HG03575 (cell line): ENCODE results near the gene DLAT.

ENCODE experiments used
- ATAC-seq: cut with Tn5 transposase; IDR thresholded peaks from one replicate; pipeline ENCODE4 v1.9.1; 2021; ENCODE audit not compliant: unreplicated experiment, insufficient number of reproducible peaks, low FRiP score; ENCODE audit errors: extremely low read depth

Gene DLAT

DNA sequence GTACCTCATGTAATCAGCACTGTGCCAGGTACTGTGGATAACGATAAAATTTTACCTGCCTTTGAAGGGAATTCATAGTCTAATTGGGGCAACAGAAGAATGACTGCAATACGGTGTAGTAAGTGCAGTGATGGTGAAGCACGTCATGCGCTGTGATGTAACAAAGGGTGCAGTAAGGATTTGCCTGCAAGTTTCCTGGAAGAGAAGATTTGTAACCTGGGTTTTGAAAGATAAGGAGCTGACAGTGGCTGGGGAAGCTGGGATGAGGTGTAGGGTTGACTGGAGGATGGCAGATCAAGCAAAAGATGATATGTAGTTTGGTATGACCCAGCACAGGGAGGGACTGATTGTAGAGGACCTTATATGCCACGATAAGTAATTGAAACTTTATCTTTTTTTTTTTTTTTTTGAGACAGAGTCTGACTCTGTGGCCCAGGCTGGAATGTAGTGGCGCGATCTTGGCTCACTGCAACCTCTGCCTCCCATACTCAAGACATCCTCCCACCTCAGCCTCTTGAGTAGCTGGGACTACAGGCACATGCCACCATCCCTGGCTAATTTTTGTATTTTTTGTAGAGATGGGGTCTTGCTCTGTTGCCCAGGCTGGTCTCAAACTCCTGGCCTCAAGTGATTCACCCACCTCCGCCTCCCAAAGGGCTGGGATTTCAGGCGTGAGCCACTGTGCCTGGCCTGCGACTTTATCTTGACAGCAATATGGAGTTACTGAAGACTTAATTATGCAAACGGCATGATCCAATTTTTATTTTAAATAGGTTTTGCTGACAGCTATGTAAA is 72.7 kb downstream of the DLAT start:
- no peak for ATAC-seq

DNA sequence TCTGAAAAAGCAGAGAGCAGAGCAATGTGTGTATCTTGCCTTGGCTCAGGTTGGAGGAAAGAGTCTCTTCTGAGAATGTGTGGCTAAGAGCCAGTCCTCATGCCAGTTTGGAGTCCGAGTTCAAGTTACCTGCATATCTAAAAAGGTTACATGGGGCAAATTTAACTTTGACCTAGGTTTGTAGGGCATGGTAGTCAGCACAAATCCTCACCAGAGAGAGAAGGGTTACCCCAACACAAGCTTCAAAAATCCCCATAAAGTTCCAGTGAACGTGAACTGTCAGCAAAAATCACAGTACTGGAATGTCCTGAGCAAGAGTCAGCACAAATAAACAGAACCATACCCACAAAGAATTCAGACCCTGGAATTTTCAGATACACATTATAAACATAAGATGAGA is 75.3 kb downstream of the DLAT start:
- no peak for ATAC-seq

DNA sequence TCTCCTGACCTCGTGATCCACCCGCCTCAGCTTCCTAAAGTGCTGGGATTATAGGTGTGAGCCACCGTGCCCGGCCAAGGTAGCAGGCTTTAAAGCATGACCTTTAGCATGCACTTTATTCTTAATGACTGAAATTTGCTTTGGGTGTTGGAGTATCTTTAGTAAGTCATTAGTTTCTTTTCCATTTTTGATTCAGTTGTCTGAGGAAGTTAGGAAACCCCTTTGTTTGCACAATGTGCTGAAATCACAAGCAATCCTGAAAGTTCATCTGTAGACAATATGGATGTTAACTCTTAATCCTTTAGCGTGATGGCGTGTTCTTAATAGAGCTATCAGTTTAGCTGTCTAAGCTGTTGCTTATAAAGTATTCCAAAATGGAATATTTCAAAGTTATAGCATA is 78.2 kb downstream of the DLAT start:
- ATAC-seq, result no peak

DNA sequence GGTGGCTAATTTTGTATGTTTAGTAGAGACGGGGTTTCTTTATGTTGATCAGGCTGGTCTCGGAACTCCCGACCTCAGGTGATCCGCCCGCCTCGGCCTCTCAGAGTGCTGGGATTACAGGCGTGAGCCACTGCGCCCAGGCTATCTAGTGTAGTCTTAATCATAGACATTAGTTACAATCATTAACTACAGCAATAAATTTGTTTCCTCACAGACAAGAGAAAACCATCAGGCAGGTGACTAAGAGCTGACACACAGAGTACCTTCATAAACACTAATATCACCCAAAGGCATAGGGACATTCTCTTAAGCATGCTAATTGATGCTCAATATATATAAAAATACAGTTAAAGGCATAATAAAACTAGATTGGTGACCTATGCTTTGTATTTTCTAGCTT is 80.9 kb downstream of the DLAT start:
- ATAC-seq, result no peak
